CD4-positive, alpha-beta T cell treated with Interleukin-12 subunit alpha and Interleukin-12 subunit beta, for 1 hour (primary cell): ENCODE data around the gene C1RL.

Source experiments
- DNase-seq: peaks from one replicate; pipeline ENCODE4 v3.0.0-alpha.2; 2020

Gene C1RL

DNA sequence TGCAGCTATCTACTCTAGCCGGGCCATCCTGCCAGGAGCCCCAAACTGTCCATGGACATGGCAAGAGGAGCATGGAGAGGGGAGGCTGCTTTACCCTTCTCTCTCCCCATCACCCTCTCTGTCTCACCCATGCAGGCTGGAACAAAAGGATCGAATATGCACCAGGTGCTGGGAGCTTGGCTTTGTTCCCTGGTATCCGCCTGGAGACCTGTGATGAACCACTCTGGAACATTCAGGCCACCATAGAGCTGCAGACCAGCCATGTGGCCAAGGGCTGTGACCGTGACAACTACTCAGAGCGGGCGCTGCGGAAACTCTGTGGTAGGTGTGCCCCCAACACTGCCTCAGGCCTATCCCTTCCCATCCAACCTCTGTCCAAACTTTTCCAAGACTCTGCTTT lies 27.1 kb upstream of the C1RL start:
- DNase-seq = no peak

DNA sequence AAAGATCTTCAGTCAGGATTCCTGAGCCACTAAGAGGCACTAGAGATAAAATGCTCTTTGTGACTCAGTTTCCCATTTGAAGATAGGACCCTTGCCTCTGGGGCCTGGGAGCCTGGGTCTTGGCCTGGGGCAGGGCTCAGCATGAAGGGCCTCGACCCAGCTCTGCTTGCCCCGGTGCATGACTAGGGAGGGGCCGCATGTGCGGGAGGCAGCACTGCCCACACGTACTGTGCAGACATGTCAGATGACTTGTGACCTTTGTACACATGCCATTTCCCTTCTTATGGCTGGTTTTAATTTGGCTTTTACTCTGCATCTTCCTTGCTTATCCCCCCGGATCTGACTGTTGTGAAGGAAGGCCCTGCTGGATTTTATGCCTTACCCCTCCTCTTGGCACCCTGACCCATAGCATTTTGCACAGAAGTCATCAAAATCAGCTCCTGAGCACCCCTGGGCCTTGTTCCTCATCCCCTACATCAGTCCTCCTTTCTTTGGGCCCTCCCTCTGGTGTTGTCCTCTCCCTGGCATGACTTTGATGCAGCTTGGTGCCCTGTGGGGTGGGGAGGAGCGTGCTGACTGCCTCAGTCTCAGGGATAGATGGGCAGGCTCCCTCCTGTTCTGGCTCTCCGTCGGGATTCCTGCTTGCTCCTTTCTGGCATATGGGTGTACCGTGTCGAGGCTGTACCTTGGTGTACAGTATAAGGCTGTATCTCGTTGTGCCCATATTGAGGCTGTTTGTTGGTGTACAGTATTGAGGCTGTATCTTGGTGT lies 25.6 kb upstream of the C1RL start:
- no peak for DNase-seq

DNA sequence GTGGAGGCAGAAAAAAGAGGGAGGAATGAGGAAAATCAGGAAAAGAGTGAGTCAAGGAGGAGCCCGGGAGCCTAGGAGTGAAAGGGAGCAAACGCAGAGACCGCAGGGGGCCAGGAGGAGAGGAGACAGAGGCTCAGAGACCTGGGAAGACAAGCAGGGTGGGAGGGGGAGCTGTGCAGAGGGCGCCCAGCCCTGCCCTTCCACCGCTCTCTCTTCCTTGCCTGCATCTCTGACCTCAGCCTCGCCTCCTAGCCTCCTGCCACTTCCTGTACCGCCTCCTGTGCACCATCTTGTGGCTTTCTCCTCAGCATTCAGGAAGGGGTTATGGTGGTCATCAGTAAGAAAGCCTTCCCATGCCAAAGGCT lies 22.5 kb upstream of the C1RL start:
- peak; percentile 27 for DNase-seq

DNA sequence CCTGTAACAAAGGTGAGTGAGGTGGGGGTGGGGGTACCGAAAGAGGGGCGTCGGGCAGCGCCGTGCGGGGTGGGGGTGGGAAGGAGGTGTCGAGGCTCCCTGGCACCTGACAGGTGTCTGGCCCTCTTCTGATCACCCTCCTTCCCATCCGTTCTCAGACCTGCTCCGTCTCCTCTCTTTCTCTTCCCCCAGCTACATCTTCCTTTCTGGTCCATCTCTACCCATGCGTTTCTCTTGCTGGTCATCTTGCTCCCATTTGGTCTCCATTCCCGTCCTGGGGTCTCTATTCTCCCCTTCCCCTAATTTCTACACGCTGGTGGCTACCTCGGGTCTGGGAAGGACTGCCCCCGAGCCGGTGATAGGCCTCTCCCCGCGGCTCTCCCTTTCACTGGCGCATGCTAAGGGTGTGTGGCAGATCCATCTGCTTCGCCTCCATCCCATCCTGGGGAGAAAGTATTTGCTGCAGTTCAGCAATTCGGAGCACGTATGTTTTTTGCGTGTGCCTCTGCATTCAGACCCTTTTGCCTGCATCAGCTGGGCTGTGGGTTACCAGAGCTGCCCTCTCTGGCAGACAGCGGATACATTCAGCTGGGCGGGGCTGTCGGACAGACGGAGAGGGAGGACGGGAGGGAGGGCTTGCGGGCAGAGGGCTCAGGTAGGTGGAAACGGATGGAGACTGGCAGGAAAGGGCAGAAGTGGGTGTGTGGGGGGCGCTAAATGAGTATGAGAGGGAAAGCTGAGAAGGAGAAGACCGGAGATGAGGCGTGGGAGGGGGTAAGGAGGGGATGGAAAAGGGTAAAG lies 21.9 kb upstream of the C1RL start:
- peak; percentile 60 for DNase-seq

DNA sequence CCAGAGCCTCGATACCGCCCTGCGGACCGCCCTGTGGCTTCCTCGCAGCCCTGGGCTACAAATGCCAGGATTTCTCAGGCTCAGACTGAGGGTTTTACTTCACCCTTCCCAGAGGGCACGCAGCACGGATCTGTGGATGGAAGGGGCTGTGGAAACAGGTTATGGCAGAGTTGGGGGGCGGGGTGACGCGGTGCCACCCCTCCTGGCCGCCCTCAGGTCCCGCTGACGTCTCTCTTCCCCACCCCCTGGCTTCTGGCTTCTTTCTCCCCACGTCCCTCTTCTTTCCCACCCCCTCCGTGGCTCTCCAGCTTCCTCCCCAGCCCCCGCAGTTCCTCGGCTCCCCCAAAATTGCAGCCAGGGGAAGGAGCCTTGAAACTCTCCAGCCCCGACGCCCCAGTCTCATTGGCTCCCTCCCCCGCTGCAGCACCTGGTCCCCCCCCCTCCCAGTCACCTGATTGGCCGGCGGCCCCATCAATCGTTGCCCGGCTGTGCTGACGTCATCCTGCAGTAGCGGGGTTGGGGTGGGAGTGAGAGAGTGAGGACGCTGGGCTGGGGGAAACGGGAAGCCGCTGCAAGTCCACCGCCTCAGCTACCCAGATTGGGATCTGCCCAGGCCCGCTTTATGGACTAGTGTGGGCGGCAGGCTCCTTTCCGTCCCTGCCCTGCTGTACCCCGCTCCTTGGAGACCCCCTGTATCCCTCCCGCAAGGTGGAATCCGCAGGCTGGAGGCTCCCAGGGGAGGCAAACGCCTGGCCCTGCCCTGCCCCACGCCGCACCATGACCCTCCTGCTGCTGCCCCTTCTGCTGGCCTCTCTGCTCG lies 21.1 kb upstream of the C1RL start, which contains the start of gene CLSTN3:
Gene CLSTN3 (plus strand): TSS at position 500 of the 820 bp plus-strand sequence. CDS start 278 bp downstream, at position 778.
- DNase-seq = peak; percentile 91

DNA sequence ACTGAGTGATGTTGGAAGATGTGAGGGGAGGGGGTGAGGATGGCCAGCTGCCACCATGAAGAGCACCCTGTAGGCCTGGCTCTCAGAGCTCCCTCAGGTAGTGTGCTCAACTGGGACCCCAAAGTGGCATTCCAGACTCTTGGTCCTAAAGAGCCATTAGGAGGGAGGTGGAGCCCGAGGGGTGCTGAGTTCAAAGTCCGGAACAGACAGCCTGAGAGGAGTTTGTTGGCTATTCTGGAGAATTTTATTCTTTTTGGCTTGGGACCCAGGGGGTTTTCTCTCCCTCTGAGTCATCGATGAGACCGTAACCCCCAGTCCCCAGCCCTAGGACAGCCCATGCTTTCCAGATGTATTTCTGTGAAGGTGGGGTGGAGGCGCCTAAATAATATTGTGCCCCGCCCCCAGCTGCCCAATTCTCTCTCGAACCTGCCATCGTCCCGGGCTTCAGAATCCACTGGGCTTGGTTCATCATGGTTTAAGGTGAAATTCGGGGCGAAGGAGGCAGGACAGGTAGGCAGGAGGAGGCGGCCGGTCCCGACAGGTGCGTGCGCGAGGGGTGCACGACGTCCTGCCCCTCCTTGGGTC lies 20.4 kb upstream of the C1RL start:
- no peak for DNase-seq

DNA sequence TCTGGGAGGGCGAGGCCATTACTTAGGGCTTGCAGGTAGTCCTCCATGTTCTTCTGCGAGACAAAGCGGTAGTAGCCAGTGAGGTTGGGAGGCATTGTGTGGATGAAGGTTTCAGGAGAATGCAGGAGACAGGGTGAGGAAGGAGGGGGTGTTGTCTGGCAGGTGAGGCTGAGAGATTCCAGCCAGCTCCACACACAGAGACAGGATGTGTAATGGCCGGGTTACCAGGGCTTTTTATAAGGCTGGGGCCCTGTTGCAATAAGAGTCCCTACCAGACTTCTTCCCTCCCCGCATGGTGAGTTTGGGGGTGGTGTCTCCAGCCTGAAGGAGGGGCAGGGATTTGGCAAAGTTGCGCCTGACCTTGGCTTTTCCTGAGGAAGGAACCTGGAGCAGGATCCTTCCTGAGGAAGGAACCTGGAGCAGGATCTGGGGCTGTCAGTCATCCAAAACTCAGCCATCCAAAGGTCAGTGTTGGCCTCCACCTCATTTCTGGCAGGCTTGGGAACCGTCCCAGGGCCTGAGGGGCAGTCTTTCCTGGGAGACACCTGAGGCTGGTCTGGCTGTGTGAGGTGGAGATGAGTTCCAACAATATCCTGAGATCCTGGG lies 19.8 kb upstream of the C1RL start, which contains the start of gene RBP5:
Gene RBP5 (minus strand): TSS at position 209 of the 606 bp plus-strand sequence. CDS start 114 bp downstream, at position 95.
- DNase-seq = no peak

DNA sequence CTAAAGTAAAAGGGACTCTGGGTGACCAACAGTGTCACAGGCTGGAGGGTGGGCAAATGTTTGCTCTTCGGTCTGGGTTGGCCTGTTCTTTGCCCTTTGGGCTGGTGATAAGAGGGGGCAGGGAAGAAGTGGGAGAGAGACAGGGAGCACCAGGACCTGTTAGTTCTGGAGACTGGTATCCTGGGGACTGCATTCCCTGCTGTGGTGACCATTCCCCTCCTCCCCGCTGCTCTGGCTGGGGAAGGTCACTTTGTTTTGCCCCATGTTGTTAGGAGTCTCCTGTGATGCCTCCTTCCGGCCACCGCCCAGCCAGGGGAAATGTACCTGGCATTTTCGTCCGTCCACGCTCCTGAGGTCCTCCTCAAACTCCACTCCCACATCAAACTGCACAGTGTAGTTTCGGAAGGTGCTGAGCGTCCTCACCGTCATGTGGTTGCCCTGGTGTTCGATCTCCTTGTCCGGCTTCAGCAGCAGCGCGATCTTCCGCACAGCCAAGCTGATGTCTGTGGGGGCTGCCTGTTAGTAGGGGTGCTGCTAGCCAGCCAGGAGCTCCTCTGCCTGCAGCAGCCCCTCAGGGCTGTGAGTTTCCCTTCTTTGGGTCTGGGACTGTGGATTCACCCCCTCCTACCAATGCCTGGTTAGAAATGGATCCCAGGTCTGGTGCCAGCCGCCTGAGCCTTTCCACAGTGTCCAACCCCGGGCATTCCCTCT lies 19.1 kb upstream of the C1RL start:
- DNase-seq = no peak

DNA sequence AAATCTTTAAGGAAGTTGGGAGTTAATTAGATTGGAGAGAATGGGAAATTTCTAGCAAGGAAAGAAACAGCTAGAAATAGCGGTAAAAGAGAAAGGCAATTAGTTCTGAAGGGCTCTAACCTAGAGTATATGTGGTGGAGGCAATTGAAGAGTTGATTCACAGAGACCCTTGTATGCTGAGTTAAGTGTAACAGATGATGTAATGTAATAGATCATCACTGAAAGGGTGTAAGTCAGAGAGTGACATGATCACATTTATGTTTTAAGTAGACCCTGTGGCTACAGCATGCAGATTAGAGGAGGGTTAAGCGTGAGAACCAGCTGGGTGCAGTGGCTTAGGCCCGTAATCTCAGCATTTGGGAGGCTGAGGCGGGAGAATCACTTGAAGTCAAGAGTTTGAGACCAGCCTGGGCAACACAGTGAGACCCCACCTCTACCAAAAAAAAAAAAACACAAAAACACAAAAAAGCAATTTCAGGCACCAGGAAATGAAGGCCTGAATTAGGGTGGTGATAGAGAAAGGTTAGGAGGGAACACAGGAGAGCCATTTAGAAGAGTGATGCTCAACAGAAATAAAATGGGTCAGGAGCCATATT lies 16.7 kb upstream of the C1RL start:
- no peak for DNase-seq

DNA sequence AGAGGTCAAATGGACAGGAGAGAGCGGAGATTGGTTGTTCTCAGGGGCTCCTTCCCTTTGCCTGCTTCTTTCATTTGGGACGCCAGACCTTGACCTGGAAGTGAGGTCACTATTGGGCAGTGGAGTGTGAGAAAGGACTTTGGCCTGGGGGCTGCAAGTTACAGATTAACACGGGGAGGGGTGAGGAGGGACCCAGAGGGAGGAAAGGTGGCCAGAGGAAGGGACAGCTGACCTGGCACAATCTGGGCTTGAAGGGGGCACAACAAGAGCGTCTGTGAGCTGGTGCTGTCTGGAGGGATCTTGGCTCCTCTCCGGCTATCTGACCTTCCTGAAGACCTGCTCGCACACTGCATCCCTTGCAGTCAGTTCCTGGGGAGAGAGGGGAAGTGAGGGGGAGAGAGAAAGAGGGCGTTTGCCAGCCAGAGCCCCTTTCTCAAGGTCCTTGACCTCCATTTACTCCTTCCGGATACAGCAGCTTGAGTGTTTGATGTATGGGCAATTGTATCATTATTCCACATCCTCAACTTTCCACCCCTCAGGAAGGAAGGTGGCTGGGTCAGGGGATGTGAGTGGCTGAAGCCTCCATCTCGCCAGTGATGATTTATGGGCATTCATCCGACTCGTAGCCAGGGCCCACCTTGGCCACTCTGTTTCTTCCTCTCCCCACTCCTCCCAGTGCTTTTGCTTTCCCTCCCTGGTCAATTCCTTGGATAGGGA lies 14.9 kb upstream of the C1RL start:
- no peak for DNase-seq

DNA sequence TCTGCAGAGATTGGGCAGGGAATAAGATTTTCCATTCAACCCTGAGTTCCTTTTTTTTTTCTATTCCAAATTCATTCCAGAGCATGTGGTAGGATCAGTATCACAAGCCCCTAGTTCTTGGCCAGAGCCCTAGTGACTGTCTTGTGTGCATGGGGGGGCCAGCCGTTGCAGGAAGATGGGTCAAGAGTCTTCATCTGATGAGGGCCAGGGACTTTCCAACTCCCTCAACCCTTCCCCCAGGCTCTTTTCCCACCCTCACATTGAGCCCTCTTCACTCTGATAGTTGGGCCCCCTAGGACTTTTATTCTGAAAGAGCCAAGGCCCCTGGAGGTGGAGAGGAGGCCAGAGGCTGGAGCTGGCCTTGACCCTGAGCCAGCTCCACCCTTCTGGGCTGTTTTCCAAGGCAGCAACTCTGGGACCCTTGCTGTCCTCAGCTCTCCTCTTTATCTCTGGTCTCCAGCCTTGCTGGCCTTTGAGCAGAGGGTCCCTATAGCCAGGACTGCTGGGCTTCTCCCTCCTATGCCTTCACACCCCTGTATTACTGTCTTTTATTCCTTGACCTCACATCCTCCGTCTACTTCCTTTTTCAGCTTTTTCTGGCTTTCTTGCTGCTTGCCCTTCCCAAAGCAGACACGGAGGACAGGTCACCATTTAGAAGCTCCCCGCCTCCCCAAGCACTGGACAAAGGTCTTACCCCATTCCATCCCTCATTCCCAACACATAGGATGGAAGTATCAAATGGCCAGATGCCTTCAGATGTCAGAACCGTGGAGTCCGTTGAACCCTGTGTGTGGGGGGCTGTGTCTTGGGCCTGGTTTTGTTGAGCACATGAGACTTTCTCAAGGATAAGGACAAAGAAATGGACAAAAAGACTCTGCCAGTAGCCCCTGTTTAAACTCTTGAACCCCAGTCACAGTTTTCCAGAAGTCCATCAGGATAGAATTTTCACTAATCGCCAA lies 14.1 kb upstream of the C1RL start:
- no peak for DNase-seq

DNA sequence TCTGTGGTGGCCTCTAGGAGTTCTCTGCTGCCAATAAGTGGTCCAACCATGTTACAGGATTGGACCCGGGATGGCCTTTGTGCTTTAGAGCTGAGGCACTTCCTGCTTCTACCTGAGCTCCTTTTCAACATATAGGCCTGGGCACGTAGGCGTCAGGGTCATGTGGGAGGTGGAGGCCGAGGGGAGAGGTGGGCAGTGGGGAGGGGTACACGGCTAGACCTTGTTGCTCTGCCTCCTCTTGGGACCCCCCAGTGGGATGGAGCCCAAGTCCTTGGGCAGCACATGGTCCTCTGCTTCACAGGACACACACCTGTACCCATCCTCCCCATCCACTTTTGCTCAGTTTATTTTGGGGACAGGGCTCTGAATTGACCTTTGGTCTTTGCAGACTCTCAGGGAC lies 12.3 kb upstream of the C1RL start:
- DNase-seq = no peak

DNA sequence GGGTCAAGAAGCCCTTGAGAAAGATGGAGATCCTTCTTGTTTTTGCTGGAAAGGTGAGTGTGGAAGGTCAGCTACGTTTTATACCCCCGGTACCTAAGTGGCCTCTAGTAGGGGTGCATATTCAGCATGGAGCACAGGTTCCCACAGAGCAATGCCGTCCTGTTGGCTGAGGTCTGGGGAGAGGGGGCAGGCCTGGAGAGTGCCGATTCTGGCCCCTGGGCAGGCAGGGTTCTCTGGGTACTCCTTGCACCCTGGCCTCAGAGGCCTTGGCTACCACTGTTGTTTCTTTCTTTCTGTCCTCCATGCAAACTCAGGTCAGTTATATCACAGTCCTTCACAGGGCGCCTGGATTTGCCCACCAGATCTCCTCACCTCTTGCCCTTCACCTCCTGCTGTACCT lies 11.2 kb upstream of the C1RL start:
- DNase-seq = no peak

DNA sequence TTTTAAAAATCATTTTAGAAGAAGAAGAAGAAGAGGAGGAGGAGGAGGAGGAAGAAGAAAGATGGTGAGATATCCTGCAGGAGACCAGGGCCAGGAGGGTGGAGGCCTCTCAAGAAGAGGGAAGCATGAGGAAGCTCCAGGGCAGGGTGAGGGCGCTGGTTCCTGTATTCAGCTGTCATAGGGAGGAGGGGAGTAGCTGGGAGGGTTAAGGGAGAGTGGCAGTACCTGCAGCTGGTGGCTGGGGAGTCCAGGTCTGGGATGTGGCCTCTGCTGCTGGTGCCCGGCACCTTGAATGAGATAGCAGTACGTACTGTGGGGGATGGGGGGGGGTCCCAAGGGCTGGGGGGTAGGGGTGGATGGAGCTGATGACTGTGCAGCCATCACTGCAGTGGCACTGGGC lies 9.9 kb upstream of the C1RL start:
- no peak for DNase-seq

DNA sequence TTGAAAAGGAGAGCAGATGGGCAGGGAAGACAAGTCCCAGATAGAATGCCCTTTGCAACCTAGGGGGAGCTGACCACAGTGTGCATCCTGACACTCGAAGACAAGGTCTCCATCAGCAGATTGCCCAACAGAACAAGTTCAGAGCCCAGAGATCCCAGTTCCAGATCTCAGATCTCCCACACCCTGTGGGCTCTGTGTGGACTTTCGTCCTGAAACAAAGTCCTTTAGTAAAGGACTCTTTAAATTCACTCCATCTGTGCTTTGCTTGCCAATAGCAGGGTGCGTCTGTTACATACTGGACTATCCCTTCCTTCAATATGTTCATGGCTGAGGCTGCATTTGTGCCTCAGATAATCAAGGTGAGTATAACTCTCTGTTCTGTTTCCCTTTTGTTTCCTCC lies 8.7 kb upstream of the C1RL start:
- no peak for DNase-seq

DNA sequence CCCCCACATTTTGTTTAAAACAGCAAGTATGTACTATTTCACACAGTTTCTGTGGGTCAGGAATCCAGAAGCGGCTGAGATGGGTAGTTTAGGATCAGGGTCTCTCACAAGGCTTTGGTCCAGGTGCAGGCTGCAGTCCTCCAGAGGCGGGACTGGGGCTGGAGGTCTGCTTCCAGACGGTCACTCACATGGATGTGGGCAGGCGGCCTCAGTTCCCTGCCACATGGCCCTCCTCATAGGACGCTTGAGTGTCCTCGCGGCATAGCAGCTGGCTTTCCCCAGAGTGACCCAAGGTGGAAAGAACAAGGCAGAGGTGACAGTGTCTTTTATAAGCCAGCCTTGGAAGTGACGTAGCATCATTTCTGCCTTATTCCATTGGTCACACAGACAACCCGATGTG lies 7.9 kb upstream of the C1RL start:
- no peak for DNase-seq

DNA sequence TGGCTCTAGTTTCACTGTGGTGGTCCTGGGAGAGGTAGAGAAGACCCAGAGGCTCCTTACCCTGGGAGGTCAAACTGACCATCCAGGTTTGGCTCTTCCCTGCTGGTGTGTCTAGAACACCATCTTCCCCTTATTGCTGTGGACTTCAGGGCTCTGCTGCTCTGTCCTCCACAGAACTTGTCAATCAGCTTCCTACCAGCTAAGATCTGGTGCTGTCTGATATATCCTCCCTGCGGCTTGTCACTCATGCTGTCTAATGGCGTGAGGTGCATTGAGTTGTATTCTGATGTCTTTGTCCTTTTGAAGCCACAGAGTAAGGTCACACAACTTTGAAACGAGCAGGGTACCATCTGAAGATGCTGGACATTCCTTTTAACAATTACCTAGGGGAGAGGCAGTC lies 7.2 kb upstream of the C1RL start:
- DNase-seq = no peak

DNA sequence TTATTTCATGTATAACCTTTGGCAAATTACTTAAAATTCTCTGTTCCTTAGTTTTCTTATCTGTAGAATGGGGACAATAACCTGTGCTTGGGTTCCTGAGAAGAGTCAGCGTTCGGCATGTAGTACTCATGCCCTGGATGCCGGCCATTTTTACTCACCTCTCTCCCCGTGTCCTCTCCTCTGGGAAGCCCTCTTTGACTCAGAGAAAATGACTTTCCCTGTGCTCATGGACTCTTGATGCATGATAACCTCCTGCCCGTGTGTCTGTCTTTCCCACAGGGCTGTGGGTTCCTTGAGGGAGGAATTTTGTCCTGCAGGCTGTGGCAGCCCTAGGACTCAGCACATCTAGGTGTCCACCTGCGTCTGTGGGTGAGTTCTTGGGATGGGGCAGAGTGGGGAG lies 5.8 kb upstream of the C1RL start:
- no peak for DNase-seq

DNA sequence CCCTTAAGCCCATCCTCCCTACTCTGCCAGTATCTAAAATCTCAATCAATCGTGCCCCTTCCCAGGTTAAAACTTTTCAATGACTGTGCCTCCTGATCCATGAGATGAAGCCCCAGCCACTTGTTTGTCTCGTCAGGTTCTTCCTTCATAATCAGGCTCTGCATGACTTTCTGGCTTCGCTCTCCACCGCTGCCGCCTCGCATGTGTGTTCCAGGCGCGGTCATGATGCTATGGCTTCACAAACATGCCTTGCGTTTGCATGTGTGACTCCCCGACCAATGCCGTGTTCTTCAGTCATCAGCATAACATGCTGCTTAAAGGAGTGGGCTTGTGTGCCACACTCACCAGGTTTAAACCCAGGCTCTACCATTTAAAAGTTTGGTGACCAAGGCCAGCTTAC lies 5.0 kb upstream of the C1RL start:
- no peak for DNase-seq
